Activated T-cell treated with anti-CD3 and anti-CD28 coated beads for 4 hours (primary cell): ENCODE results near the gene SYT11.
"Not testable (repeated sequence)": the region's sequence is repeated elsewhere in the genome, so short reads cannot be mapped to it uniquely, and the experiment has no call there.

Experiments used
- DNase-seq: peaks from one replicate; pipeline ENCODE4 v3.0.0-alpha.2; 2020

SYT11 gene

GRCh38 chr1:155904261-155904660 lies 44.9 kb downstream of the SYT11 start:
- DNase-seq: no peak

GRCh38 chr1:155909894-155910293 lies 50.5 kb downstream of the SYT11 start:
- no peak for DNase-seq

GRCh38 chr1:155910621-155911121 lies 51.3 kb downstream of the SYT11 start:
- DNase-seq: no peak

GRCh38 chr1:155911156-155912055 lies 52.0 kb downstream of the SYT11 start, which contains the start of gene RIT1:
Gene RIT1 (minus strand): TSS chr1:155911349. CDS start chr1:155910761, 588 bp downstream.
- DNase-seq: peak; percentile 76

- DNase-seq: no peak
Measured at GRCh38 chr1:155912056-155912536, 52.7 kb downstream of the SYT11 start.

GRCh38 chr1:155913969-155914757 lies 54.8 kb downstream of the SYT11 start:
- no peak for DNase-seq

GRCh38 chr1:155918660-155919059 lies 59.3 kb downstream of the SYT11 start:
- DNase-seq: no peak

GRCh38 chr1:155919801-155920200 lies 60.4 kb downstream of the SYT11 start:
- no peak for DNase-seq

- no peak for DNase-seq
Measured at GRCh38 chr1:155920717-155921116, 61.4 kb downstream of the SYT11 start.

- DNase-seq: no peak
Measured at GRCh38 chr1:155925506-155925905, 66.1 kb downstream of the SYT11 start.

- DNase-seq: no peak
Measured at GRCh38 chr1:155929057-155929456, 69.7 kb downstream of the SYT11 start.

GRCh38 chr1:155930725-155931124 lies 71.4 kb downstream of the SYT11 start:
- DNase-seq: not testable (repeated sequence)

- no peak for DNase-seq
Measured at GRCh38 chr1:155931332-155932038, 72.1 kb downstream of the SYT11 start.

- DNase-seq: no peak
Measured at GRCh38 chr1:155932081-155932480, 72.7 kb downstream of the SYT11 start.

- DNase-seq: no peak
Measured at GRCh38 chr1:155932487-155932886, 73.1 kb downstream of the SYT11 start.

GRCh38 chr1:155933591-155934096 lies 74.3 kb downstream of the SYT11 start:
- DNase-seq: no peak

GRCh38 chr1:155934097-155934935 lies 74.9 kb downstream of the SYT11 start, which contains the start of gene KHDC4:
Gene KHDC4 (minus strand): TSS chr1:155934413. CDS start chr1:155934373, 40 bp downstream.
- peak; percentile 89 for DNase-seq
